ENCODE measurements around the gene ALDOA.
"Not testable (repeated sequence)": the region's sequence is repeated elsewhere in the genome, so short reads cannot be mapped to it uniquely, and the experiment has no call there.

ALDOA gene

DNA sequence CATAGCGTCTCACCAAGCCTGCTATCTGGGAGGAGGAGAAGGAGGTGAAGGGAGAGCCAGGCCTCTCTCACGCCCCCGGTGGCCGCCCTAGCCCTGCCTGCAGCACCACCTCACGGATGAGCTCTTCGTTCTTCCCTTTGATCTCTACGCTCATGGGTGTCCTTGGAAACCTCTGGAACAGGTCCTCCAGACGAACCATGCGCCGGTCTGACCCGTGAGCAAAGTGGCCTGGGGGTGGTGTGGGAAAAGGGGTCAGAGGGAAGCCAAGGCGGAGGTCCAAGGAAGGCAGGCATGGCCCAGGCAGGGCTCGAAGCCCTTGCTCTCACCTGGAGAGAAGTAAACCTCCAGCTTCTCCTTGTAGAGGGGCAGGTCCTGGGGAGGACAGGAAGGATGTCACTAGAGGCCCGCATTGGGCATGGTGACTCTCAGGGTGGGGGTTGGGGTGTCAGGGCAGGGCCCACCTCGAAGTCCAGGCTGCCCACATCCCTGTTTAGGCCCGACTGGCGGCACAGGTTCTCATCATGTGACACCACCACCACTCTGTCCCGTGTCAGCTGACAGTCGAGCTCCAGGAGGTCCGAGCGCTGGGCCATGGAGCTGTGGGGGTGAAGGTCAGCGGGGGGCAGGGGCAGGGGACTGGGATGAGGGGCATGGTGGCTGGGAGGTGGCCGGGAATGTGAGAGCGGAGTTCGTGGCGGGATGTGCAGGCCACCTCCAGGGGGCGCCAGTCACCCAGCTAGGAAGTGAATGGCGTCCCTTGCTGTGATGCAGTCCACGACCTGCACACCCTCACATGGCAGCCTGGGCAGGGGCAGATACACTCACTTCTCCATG is 46.9 kb downstream of the ALDOA start:
- intact Hi-C loops (cut with DNase I) = no loop called here
- DNase-seq = peak in 6 of 10 donors; percentile 53 to 93 (median 58)

DNA sequence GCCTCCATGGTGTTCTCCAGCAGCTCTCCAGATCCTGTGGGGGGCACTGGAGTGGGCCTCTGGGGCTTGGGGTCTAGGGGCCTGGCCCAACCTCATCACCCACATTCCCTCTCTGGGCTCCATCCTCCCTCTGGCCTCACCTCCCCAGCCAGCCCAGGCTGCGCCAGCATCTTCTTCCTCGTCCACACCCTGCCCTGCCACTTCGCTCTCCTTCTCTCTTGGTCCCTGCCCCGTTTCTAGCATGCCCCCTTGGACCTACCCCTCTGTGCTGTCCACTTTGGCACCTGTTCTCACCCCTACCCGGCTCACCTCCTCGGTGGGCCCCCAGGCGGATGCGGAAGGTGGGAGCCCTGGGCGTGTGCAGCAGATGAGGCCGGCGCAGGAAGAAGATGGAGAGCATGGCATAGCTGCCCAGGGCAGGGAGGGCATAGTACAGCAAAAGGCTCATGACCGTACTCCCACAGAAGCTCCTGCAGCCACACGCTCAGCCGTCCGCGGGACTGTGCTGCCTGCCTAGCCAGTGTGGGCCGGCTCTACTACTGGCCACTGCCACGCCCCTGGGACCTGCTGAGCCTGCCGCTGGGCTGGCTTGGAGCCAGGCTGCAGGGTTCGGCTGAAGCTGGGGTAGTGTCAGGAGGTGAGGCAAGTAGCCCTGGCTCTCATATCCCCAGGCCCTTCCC is 47.6 kb downstream of the ALDOA start, which contains the start of gene GDPD3:
GDPD3 (minus strand) TSS at position 507 of the 680 bp plus-strand sequence; CDS start at position 448, 59 bp downstream.
- peak in 1 of 10 donors; percentile 63 for DNase-seq
- intact Hi-C loops (cut with DNase I) = no loop called here

DNA sequence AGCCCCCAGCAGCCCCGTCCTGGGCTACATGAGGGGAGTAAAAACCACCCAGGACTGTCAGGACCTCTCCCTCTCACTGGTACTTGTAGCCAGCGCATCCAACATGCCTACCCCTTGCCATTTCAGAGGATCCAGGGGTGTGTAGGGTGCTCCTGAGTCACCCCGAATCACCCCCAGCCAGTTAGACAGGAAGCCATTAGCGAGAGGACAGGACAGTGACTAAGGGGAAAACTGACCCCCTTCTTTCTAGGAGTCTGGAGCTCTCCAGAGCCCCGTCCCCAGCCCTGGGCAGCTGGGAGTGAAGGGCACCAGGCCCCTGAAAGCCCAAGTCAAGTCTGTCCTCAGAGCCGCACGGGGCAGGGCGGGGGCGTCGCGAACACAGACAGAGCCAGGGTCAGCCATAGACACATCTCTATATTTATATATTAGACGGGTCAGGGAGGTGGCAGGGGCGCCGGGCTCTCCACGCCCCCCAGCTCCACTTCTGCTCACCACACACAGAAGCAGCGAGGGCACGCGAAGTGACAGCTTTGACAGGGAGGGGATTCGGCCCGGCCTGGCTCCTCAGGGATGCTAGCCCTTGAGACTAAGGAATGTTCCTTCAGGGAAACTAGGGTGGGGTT is 48.3 kb downstream of the ALDOA start:
- DNase-seq = peak in 1 of 10 donors; percentile 47
- intact Hi-C loops (cut with DNase I) = no loop called here

DNA sequence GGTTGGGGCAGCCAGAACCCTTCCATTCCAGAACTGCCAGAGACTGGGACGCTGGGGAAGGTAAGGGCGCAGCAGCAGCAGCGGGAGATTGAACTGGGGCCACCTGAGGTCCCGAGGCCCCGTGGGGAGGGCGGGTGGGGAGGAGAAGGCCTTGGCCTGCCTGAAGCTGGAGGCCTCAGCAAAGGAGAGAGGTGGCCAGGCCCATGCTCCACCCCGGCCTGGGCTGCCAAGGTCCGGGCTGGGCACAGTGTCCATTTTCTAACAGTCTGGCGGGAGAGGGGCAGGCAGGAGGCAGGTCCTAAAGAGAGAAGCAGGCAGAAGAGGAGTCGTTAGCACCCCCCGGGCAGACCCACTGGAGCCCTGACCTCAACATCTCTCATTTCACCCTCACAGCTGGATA is 48.9 kb downstream of the ALDOA start:
- intact Hi-C loops (cut with DNase I) = no loop called here
- peak in 1 of 10 donors; percentile 67 for DNase-seq

DNA sequence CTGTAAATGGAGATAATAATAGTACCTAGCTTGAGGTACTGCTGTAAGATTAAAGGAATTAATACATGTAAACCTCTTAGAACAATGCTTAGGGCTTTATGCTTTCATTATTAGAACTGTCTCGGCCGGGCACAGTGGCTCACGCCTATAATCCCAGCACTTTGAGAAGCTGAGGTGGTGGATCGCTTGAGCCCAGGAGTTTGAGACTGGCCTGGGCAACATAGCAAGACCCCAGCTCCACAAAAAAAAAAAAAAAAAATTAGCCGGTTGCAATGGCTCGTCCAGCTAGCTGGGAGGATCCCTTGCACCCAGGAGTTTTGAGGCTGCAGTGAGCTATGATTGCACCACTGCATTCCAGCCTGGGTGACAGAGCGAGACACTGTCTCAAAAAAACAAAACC is 49.3 kb downstream of the ALDOA start:
- not testable (repeated sequence) for DNase-seq
- intact Hi-C loops (cut with DNase I) = loop anchor here (1.0 kb wide), 1 partner anchor 36 kb away; no protein-coding TSS in a partner anchor

DNA sequence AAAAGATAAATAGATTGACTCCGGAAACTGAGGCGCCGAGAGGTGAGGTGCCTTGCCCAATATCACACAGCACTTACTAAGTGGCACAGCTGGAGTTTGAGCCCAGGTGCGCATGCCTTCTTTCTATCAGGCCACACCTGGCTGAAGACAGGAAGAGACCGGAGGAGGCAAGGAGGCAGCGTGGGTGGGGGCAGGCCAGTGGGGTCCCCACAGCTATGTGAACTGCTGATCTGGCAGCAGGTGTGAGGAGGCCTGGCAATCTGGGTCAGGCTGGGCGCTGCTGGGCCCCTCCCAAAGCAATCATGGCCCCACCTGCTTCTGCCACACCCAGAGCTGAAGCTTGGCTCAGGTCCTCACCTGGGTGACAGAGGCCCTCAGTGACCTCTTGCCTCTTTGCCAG is 49.7 kb downstream of the ALDOA start:
- intact Hi-C loops (cut with DNase I) = loop anchor here (1.0 kb wide), 1 partner anchor 36 kb away; no protein-coding TSS in a partner anchor
- peak in 1 of 10 donors; percentile 43 for DNase-seq

DNA sequence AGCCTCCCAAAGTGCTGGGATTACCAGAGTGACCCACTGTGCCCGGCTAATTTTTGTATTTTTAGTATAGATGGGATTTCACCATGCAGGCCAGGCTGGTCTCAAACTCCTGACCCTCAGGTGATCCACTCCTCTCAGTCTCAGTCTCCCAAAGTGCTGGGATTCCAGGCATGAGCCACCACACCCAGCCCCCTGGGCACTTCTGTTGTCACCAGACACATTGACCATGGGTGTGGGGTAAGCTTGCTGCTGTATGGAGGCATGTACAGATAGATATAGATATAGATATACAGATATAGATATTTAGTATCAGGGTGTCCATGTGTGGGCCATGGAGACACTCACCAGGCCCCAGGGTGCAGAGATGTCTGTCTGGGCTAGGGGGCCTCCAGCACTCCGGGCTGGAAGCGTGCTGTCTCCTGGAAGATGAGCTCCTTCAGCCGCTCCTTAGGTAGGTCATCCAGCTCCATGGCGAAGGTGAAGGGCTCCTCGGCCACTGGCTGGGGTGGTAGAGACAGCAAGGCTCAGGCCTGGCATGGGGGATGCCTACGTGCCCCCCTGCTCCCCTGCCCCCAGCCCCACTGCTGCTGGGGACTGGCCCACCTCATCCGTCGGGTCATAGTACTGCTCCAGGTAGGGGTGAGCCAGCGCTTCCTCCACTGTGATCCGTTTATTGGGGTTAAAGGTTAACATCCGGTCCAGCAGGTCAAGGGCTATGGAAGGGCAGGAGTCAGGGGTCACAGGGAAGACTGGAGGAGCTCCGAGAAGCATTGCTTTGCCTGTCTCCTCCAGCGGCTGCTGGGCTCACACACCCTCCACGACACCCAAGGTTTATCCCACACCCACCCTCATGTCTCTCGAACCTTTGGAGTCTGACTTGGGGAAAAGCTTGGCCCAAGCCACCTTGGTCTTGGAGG is 51.0 kb downstream of the ALDOA start:
- intact Hi-C loops (cut with DNase I) = no loop called here
- DNase-seq = peak in 1 of 10 donors; percentile 59

DNA sequence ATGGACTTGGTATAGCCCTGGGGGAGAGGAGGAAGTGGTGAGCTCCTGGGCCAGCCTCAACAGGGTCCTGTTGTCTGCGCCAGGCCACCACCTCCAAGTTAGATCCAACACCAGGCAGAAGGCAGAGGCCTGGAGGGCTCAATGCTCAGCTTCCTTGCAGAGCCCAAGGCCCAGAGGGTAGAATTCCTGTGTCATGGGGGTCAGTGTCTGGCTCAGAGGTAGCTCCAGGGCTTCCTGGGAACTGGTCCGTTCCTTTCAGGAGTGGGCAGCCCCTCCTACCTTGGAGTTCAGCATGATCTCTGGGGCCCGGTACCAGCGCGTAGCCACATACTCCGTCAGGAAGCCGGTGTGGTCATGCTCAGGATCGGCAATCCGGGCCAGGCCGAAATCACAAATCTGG is 52.2 kb downstream of the ALDOA start:
- peak in 1 of 10 donors; percentile 25 for DNase-seq
- intact Hi-C loops (cut with DNase I) = no loop called here

DNA sequence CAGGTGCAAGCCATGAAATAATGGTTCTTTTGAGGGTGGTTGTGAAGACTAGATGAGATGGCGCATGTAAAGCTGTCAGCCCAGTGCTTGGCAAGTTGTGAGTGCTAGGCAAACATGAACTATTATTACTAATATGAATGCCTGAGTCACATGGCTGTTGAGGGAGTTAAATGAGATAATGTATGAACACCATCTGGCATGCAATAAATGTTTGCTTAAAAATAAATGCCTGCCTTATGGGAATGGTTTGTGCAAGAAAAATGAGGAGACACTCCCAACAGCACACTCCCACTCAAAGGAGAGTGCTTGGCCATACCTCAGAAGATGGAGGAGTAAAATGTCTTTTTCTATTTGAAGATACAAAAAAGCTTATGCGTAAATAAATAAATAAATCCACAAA is 53.9 kb downstream of the ALDOA start:
- intact Hi-C loops (cut with DNase I) = no loop called here
- peak in 1 of 10 donors; percentile 43 for DNase-seq
